ENCODE measurements around the gene GPC5.

DNA sequence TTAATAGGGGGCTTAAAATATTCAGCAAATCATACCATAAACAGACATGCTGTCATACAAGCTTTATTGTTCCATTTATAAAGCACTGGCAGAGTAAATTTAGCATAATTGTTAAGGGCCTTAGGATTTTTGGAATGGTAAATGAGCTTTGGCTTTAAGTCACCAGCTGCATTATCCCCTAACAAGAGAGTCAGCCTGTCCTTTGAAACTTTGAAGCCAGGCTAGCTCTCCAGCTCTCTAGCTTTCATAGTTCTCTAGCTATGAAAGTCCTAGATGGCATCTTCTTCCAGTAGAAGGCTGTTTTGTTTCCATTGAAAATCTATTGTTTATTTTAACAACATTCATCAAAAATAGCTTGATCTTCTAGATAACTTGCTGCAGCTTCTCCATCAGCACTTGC is 1407.3 kb downstream of the GPC5 start:
- TF ChIP-seq, protein P1, sequence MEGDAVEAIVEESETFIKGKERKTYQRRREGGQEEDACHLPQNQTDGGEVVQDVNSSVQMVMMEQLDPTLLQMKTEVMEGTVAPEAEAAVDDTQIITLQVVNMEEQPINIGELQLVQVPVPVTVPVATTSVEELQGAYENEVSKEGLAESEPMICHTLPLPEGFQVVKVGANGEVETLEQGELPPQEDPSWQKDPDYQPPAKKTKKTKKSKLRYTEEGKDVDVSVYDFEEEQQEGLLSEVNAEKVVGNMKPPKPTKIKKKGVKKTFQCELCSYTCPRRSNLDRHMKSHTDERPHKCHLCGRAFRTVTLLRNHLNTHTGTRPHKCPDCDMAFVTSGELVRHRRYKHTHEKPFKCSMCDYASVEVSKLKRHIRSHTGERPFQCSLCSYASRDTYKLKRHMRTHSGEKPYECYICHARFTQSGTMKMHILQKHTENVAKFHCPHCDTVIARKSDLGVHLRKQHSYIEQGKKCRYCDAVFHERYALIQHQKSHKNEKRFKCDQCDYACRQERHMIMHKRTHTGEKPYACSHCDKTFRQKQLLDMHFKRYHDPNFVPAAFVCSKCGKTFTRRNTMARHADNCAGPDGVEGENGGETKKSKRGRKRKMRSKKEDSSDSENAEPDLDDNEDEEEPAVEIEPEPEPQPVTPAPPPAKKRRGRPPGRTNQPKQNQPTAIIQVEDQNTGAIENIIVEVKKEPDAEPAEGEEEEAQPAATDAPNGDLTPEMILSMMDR (IDR thresholded peaks at IDR 0.05) = no peak
- TF ChIP-seq POLR2A (IDR thresholded peaks at IDR 0.05) = no peak
